ENCODE results near the gene CLCNKB. TPM values are rescaled to one million over a fixed set of nuclear protein-coding genes. Genes with fewer than 3 reads are reported as not detected.
"Not testable (repeated sequence)": the region's sequence is repeated elsewhere in the genome, so short reads cannot be mapped to it uniquely, and the experiment has no call there.

Gene CLCNKB
- polyA plus RNA-seq, 3 donors = 29.4 to 65.5 (median 49.9) TPM

- no peak for DNase-seq
Measured at GRCh38 chr1:16013908-16014258, 29.7 kb upstream of the CLCNKB start.

DNA sequence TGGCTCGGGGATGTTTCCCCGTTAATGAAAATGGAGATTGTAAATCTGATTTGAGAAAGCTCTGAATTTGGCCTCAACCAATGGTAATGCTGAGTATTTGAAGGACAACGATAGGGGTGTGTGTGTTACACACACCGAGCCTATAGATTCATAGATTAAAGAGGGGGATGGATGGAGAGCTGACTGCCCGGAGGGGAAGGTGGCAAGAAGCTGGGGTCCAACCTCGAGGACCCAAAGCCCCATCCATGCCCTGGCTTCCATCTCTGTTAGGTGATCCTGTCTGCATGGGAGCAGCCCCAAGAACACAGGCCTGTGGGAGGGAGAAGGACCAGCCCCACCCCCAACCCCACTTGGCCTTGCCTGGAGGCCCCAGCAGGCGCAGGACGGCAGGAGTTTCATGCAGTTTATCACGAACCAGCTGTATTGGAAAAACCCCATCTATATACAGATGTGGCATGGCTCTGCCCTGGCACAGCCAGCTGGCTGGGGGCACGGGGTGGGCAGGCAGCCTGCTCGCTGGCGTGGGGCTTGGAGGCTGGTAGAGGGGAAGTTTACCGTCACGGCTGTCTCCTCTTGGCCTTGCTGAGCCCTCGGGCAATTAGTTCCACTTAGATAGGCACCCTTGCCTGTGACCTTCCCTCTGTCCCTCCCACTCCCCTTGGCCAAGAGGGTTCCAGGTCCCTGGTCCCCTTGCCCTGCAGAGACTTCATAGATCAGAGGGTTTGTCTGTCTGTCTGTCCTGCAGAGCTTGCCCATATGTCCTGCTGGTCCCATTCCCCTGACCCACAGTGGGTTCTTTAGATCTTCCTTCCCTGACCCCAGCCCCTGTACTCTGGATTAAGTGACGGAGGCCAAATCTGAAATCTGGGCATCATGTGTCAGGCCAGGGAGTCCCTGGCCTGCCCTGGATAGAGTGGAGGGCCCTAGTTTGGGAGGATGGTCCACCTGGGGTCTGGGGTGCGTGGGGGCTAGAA lies 28.8 kb upstream of the CLCNKB start:
- peak; percentile 48 for DNase-seq

- DNase-seq = no peak
Measured at GRCh38 chr1:16015491-16015890, 28.1 kb upstream of the CLCNKB start.

GRCh38 chr1:16015960-16016901 lies 27.4 kb upstream of the CLCNKB start:
- DNase-seq = no peak

- DNase-seq = no peak
Measured at GRCh38 chr1:16017076-16017460, 26.5 kb upstream of the CLCNKB start.

DNA sequence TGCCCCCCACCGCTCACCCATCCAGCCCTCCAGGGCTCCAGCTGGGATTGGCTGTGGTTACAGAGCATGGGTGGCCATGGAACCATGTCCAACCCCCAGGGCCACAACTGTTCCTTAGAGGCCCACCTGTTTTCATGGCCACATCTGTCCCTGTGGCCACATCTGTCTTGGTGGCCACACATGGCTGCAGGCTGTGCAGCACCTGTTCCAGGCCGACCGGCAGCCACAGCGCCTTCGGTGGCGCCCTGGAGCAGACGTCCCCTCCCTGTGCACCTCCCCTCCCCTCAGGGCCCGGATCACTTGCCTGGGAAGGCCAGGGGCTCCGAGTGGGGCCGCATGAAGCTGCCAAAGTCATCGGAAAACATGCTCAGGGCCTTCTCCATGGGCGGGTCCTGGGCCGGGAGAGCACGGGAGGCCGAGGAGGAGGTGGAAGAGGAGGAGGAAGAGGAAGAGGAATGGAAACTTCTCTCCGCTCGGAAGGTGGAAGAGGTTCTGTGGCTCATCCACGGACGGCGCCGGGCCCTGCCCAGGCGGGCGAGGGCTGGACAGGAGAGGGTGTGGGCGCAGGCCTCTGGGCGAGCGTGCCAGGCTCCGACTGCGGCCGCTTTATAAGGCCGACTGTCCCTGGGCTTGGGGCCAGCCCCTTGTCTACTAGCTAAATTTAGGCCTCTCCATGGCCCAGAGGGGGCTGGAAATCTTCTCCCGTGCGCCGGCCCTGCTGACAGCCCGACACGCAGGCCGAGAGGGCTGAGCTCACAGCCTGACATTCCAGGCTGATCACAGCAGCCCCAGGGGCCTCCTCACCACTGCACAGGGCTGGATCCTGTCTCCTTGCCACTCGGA lies 25.9 kb upstream of the CLCNKB start, which contains the start of gene HSPB7:
TSS of gene HSPB7 (minus strand) at position 583 of the 843 bp plus-strand sequence. CDS start at position 503, 80 bp downstream.
- peak; percentile 27 for DNase-seq

GRCh38 chr1:16018308-16018707 lies 25.3 kb upstream of the CLCNKB start:
- DNase-seq = no peak

DNA sequence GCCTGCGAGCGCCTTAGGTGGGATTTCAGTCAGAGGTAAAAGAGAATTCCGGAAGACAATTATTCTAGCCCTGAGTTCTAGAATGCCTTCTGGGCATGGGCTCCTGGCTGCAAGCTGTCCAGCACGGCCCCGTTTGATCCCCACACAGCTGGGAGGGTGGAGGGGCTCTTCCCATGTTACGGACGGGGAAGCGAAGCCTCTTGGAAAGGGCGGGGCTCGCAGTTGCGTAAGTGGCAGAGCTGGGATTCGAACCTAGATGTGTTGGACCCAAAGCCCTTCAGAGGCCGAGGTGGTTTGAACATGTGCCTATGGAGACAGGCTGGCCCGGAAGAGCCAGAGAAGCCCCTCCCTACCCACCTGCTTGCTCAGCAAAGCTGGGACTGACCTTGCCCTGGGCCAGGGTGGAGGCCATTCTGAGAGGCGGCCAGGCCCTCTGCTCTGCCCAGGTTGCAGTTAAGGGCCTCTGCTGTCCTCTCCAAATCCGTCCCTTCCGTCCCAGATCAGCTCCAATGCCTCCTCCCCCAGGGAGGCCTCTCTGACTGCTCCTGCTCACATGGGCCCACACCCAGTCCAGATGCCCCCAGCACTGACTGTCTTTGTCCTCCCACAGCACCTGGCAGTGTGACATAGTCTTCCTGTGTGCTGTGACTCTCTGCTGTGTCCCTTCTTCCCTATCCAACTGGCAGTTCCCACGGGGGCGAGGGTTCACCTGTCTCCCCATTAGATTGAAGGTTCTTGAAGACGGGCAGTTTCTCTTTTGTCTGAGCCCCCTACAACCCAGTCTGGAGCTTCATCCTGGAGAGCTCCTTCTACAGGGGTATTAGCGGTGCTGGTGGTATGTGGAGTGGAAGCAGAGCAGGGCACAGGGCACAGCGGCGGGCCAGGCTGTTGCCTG lies 24.6 kb upstream of the CLCNKB start:
- no peak for DNase-seq

DNA sequence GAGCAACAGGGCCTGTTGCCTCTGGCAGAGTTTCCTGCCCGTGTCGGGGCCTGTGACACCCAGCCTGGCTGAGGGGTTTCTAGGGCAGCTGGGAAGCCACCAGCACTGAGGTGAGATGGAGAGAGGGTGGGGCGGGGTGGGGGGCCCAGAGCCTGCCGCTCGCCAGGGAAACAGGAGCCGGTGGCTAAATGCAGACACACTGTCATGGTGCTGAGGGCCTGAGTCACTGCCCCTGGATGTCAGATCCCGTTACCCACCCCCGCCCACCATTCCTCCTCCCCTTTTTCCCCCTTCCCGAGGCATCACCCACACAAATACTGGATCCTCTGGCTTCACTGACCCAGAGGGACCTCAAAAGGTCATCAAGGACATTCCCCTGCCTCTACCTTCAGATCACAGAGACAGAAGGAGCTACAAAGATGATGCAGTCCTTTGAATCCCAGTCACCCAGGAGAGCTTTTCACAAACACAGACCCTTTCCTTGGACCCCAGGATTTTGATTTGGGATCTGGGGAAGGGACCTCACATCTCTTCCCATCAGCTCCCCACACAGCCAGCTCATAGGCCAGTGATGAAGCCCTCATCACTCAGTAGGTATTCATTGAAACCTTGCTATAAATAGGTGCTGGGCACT lies 23.8 kb upstream of the CLCNKB start:
- no peak for DNase-seq

GRCh38 chr1:16020325-16020724 lies 23.3 kb upstream of the CLCNKB start:
- no peak for DNase-seq

GRCh38 chr1:16020878-16021277 lies 22.7 kb upstream of the CLCNKB start:
- DNase-seq = not testable (repeated sequence)

DNA sequence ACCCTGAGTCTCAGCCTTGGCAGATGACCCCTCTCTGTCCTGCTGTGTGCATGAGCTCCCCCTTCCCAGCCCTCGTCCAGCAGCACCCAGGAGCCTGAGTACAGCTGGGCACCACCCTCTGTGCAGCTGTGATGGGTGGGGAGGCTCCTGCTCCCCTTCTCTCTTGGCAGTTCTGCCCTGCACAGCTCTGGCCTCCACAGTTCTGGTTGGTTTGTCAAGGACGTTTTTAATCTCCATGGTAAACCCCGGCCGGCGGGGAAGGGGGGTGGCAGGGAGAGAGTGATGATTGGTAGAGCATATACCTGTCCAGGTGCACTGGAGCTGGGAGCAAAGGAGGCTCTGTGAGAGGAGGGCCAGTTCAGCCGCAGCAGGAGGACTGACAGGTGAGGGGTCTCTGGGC lies 21.9 kb upstream of the CLCNKB start, which contains the start of gene CLCNKA:
TSS of gene CLCNKA (plus strand) at position 356 of the 400 bp plus-strand sequence. CDS start 584 bp downstream, outside the sequence.
- DNase-seq = no peak

GRCh38 chr1:16022393-16022792 lies 21.2 kb upstream of the CLCNKB start:
- DNase-seq = no peak

DNA sequence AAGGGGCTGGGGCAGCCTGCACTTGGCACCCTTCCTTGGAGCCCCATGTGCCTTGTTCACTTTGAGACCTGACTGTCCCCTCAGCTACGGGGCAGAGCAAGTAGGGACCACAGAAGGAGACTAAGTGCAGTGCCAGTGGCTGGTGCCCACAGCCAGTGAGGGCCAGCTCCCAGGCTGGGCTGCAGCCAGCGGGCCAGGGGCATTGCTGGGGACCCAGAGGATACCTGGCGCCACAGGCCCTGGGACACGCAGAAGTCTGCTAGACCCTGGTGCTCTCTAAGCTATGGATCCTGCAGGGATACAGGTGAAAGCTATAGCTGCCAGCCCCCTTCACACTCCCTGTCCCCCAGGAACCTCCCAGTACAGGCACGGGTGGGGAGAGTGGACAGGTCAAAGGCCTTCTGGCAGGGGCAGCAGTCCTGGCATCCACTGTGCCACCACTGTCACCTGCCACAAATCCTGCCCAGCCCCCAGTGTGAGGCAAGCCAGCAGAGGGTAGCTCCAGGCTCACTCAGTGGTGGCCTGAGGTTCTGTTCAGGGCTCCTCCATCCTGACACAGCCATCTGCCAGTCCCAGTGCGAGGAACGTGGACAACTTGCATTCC lies 20.4 kb upstream of the CLCNKB start:
- DNase-seq = no peak

GRCh38 chr1:16026302-16026701 lies 17.3 kb upstream of the CLCNKB start:
- DNase-seq = not testable (repeated sequence)

GRCh38 chr1:16026723-16027484 lies 16.7 kb upstream of the CLCNKB start:
- peak; percentile 62 for DNase-seq

GRCh38 chr1:16028237-16029002 lies 15.2 kb upstream of the CLCNKB start:
- no peak for DNase-seq

GRCh38 chr1:16029003-16029268 lies 14.6 kb upstream of the CLCNKB start:
- DNase-seq = not testable (repeated sequence)

Measured in renal pelvis (tissue), 4 donors.